Panc1 (cell line): ENCODE measurements around the gene SPART. TPM values are rescaled to one million over a fixed set of nuclear protein-coding genes. Genes with fewer than 3 reads are reported as not detected.
"Not testable (repeated sequence)": the region's sequence is repeated elsewhere in the genome, so short reads cannot be mapped to it uniquely, and the experiment has no call there.

ENCODE experiments used
- ATAC-seq: fragments of 200-7000 bp; cut with Tn5 transposase; 2 replicates; pipeline ENCODE4 v1.9.1; 2020; ENCODE audit warnings: mild to moderate bottlenecking, moderate library complexity
- BruUV-seq: library from RNA; stranded (reverse); fragments of 400-500 nt; replicated peaks from 2 replicates; lab custom pipeline; 2021; lab: Mats Ljungman, UMichigan
- CTCF ChIA-PET: fragments of 300-600 bp; sonication (Branson Sonifier 250); formaldehyde crosslinking; loops from one replicate; lab custom pipeline; 2022; ENCODE audit warnings: antibody characterized with exemption; lab: Charles Lee
- POLR2A ChIA-PET: fragments of 300-600 bp; sonication (Branson Sonifier 250); formaldehyde crosslinking; loops from one replicate; lab custom pipeline; 2022; ENCODE audit warnings: antibody characterized with exemption; lab: Charles Lee
- DNase-seq: peaks from one replicate; pipeline ENCODE4 v3.0.0-alpha.2; 2010; ENCODE audit warnings: low read depth, low spot score
- H3K27ac ChIP-seq: 2 replicates; pipeline ENCODE4 v1.5.1; 2011; ENCODE audit warnings: mild to moderate bottlenecking, low read length, inconsistent platforms
- H3K27me3 ChIP-seq: fragments of 200-500 bp; sonication (Bioruptor generic); 2 replicates; pipeline ENCODE4 v1.6.0; 2014; ENCODE audit warnings: low read length, inconsistent platforms; ENCODE audit not compliant: control insufficient read depth, insufficient read depth
- H3K36me3 ChIP-seq: fragments of 200-500 bp; sonication (Bioruptor generic); 2 replicates; pipeline ENCODE4 v1.5.1; 2014; ENCODE audit warnings: inconsistent platforms, mild to moderate bottlenecking, low read length, moderate library complexity; ENCODE audit not compliant: control insufficient read depth, insufficient read depth
- H3K4me1 ChIP-seq: 2 replicates; pipeline ENCODE4 v1.5.1; 2011; ENCODE audit warnings: inconsistent platforms, mild to moderate bottlenecking, low read length, moderate library complexity; ENCODE audit not compliant: control insufficient read depth, insufficient read depth
- H3K4me3 ChIP-seq, 2 experiments: 2 replicates each; pipeline ENCODE4 v1.5.1; 2011 to 2012; ENCODE audit warnings: low read depth in 2 of 2, low read length in 2 of 2, mild to moderate bottlenecking in 2 of 2, inconsistent platforms in 1 of 2, moderate library complexity in 1 of 2
- H3K9me3 ChIP-seq: fragments of 200-500 bp; sonication (Bioruptor generic); 2 replicates; pipeline ENCODE4 v1.5.1; 2014; ENCODE audit warnings: low read depth, mild to moderate bottlenecking, inconsistent platforms, low read length, moderate library complexity; ENCODE audit not compliant: control insufficient read depth, insufficient read depth
- POLR2AphosphoS5 ChIP-seq: IDR thresholded peaks from 2 replicates; pipeline ENCODE4 v1.6.1; 2012; ENCODE audit warnings: mild to moderate bottlenecking, low read depth, low read length, moderate library complexity
- REST ChIP-seq, 2 experiments: IDR thresholded peaks; 2 replicates each; pipeline ENCODE4 v1.6.1; 2011 to 2012; ENCODE audit warnings: low read depth in 2 of 2, control low read depth in 1 of 2, low read length in 1 of 2, mild to moderate bottlenecking in 1 of 2, moderate library complexity in 1 of 2; ENCODE audit not compliant: insufficient read depth in 1 of 2
- SIN3A ChIP-seq: IDR thresholded peaks from 2 replicates; pipeline ENCODE4 v1.6.1; 2012; ENCODE audit warnings: low read depth, mild to moderate bottlenecking, low read length, moderate library complexity, borderline replicate concordance; ENCODE audit not compliant: insufficient read depth
- TCF7L2 ChIP-seq: IDR thresholded peaks from 2 replicates; pipeline ENCODE4 v1.6.1; 2011; ENCODE audit warnings: mild to moderate bottlenecking, low read depth, low read length, inconsistent platforms
- in situ Hi-C: cut with HindIII; loops from 2 replicates; pipeline ENCODE4 v1.10.0; 2016; ENCODE audit warnings: low sequenced_read_pairs, low pct_unique_long_range_greater_than_20kb
- intact Hi-C: fragments of 100-400 bp; cut with micrococcal nuclease; formaldehyde crosslinking; loops from one replicate; pipeline ENCODE4 v1.10.0; 2022; ENCODE audit not compliant: unreplicated experiment
- total RNA-seq: library from RNA; stranded (reverse); gene quantifications from one replicate; pipeline ENCODE4 v1.2.1, GENCODE V29; 2021; ENCODE audit not compliant: unreplicated experiment
- TF ChIP-seq, protein P1 (sequence below): fragments of 450-650 bp; IDR thresholded peaks from 2 replicates; pipeline ENCODE4 v1.5.1; 2017; ENCODE audit warnings: mild to moderate bottlenecking

Gene SPART
- total RNA-seq, 1 experiment from 2014 or later = 38.9 TPM

DNA sequence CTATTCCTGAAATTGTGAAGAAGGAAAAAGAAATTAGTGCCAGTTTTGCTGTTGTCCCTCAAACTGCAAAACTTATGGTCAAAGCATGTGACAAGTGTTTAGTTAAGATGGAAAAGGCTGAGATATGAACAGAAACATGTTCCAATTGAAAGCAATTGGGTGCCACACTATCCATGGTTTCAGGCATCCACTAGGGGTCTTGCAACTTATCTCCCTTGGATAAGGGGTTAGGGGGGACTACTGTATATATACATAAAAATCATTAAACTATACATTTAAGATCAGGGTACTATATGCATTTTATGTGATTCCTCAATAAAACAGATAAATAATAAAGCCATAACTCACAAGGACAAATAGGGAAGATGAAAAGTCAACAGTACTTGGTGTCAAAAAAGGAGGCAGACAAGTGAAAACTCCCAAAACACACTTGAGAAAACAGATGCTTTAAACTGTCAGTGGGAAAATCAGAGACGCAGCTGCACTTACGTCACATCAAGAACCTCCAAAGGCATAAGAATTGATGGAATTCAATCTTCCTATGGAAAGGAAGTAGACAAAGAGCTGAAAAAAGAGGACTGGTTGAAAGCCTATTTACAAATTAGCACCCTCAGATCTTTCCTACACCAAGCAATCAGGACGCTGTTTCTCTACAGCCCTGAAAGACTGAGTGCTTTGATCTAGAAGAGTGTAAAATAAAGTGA lies 8.1 kb downstream of the SPART start:
- Histone ChIP-seq H3K4me3 (no peak overlapping the region), H3K9me3 (no peaks in the 10 kb centered on the region), H3K36me3 (no peaks in the 10 kb centered on the region), H3K27me3 (no peaks in the 10 kb centered on the region), H3K4me1 (no peaks in the 10 kb centered on the region), H3K27ac (no peak overlapping the region)
- intact Hi-C loops (no loop called here), in situ Hi-C loops (no loop called here)
- BruUV-seq = no TSS peak
- DNase-seq = no peak
- CTCF ChIA-PET = no interaction called here
- TF ChIP-seq SIN3A = no peak
- TF ChIP-seq REST (IDR thresholded peaks at IDR 0.05; ENCODE audit: insufficient read depth in 1 of 2, low read depth in 2 of 2, low read length in 1 of 2) = no peak
- TF ChIP-seq POLR2AphosphoS5 = no peak
- TF ChIP-seq TCF7L2 = no peak
- TF ChIP-seq, protein P1, sequence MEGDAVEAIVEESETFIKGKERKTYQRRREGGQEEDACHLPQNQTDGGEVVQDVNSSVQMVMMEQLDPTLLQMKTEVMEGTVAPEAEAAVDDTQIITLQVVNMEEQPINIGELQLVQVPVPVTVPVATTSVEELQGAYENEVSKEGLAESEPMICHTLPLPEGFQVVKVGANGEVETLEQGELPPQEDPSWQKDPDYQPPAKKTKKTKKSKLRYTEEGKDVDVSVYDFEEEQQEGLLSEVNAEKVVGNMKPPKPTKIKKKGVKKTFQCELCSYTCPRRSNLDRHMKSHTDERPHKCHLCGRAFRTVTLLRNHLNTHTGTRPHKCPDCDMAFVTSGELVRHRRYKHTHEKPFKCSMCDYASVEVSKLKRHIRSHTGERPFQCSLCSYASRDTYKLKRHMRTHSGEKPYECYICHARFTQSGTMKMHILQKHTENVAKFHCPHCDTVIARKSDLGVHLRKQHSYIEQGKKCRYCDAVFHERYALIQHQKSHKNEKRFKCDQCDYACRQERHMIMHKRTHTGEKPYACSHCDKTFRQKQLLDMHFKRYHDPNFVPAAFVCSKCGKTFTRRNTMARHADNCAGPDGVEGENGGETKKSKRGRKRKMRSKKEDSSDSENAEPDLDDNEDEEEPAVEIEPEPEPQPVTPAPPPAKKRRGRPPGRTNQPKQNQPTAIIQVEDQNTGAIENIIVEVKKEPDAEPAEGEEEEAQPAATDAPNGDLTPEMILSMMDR = no peak; the same call in 1 of the 2 replicates
- no peak for ATAC-seq
- POLR2A ChIA-PET = no interaction called here

DNA sequence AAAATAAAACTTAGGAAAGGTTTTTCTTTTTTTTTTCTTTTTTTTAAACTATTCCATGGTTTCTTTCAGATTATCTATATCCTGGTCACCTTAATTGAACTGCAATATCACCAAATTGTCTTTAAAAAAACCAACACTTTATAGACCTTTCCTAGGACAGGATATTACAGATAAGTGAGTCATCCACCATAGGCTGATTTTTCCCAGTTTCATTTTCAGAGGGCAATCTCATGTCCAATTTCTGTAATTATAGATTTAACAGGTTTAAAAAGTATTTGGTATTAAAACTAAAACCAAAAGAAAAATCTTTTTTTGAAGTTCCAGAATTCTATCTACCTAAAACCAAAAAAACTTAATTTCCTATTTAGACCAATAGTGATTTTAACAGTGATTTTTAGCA lies 13.2 kb downstream of the SPART start:
- H3K36me3 ChIP-seq = no peaks in the 10 kb centered on the region; the same call in none of the 2 replicates
- TF ChIP-seq, protein P1 = no peak
- TF ChIP-seq SIN3A = no peak
- TF ChIP-seq POLR2AphosphoS5 = no peak
- no peak for TF ChIP-seq REST (IDR thresholded peaks at IDR 0.05; ENCODE audit: insufficient read depth in 1 of 2, low read depth in 2 of 2, low read length in 1 of 2)
- TF ChIP-seq TCF7L2 = no peak
- CTCF ChIA-PET = no interaction called here
- BruUV-seq = no TSS peak
- no peaks in the 10 kb centered on the region for H3K4me1 ChIP-seq
- no peak overlapping the region for H3K4me3 ChIP-seq
- in situ Hi-C loops (no loop called here), intact Hi-C loops (no loop called here)
- DNase-seq (no peak), ATAC-seq (no peak)
- POLR2A ChIA-PET = no interaction called here
- H3K27me3 ChIP-seq = no peaks in the 10 kb centered on the region
- H3K27ac ChIP-seq = no peak overlapping the region
- H3K9me3 ChIP-seq = no peaks in the 10 kb centered on the region

GRCh38 chr13:36332255-36332654 lies 13.9 kb downstream of the SPART start:
- H3K27ac ChIP-seq, in situ Hi-C loops: not testable (repeated sequence)

More at GRCh38 chr13:36332255-36332654, 13.9 kb downstream of the SPART start:
- CTCF ChIA-PET, H3K4me3 ChIP-seq, H3K27me3 ChIP-seq, intact Hi-C loops, BruUV-seq, DNase-seq, H3K9me3 ChIP-seq, H3K36me3 ChIP-seq, ATAC-seq, POLR2A ChIA-PET, H3K4me1 ChIP-seq: not testable (repeated sequence)
